Activated CD4-positive, alpha-beta memory T cell treated with anti-CD3 and anti-CD28 coated beads, Interleukin-2, amount 10 ng/mL, durations not matched to agents 7 days and 5 days (primary cell): Measurements from ENCODE around the gene KCNAB1. TPM values are rescaled to one million over a fixed set of nuclear protein-coding genes. Genes with fewer than 3 reads are reported as not detected.
A peak's percentile ranks its signal among the peaks of the same experiment; 100 is the strongest.

ENCODE experiments used
- CTCF ChIA-PET: fragments of 350-600 bp; sonication (Branson Sonifier 250); formaldehyde crosslinking; loops from one replicate; lab custom pipeline; 2021; ENCODE audit warnings: antibody characterized with exemption, inconsistent platforms; lab: Charles Lee
- POLR2A ChIA-PET: fragments of 350-600 bp; sonication (Branson Sonifier 250); formaldehyde crosslinking; loops from one replicate; lab custom pipeline; 2021; ENCODE audit warnings: antibody characterized with exemption; lab: Charles Lee
- DNase-seq: peaks from one replicate; pipeline ENCODE4 v3.0.0-alpha.2; 2020
- H3K27ac Mint-ChIP-seq: one replicate; pipeline ENCODE4 v1.8.0; 2021; ENCODE audit warnings: mild to moderate bottlenecking, mixed read lengths
- H3K27me3 Mint-ChIP-seq: one replicate; pipeline ENCODE4 v1.8.0; 2021; ENCODE audit warnings: mixed read lengths
- H3K36me3 Mint-ChIP-seq: one replicate; pipeline ENCODE4 v1.8.0; 2021; ENCODE audit warnings: low read depth, mixed read lengths
- H3K4me1 Mint-ChIP-seq: one replicate; pipeline ENCODE4 v1.8.0; 2021; ENCODE audit warnings: mixed read lengths
- H3K4me3 Mint-ChIP-seq: one replicate; pipeline ENCODE4 v1.8.0; 2021; ENCODE audit warnings: mild to moderate bottlenecking, mixed read lengths
- H3K9me3 Mint-ChIP-seq: one replicate; pipeline ENCODE4 v1.8.0; 2021; ENCODE audit warnings: mixed read lengths
- total RNA-seq, 2 experiments: library from RNA; stranded (reverse); gene quantifications; one replicate each; pipeline ENCODE4 v1.2.3, GENCODE V29; 2021

KCNAB1 gene
- total RNA-seq, 2 experiments from 2014 or later = not detected

DNA sequence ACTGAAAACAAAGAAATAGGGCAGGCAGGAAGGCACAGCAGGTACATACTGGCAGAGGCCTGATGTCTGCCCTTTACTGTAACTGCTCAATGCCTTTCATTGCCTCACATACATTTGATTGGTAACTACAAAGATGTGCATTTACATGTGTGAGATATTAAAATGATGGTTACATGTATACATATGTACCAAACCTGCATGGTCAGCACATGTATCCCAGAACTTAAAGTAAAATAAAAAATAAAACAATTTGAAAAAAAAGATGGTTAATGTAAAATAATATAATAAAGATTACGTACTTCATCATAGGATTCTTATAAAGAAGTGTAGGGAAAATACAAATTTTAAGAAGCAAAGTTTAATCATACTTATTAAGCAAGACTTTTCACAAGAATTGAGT is 419.4 kb downstream of the KCNAB1 start:
- POLR2A ChIA-PET = no interaction called here

DNA sequence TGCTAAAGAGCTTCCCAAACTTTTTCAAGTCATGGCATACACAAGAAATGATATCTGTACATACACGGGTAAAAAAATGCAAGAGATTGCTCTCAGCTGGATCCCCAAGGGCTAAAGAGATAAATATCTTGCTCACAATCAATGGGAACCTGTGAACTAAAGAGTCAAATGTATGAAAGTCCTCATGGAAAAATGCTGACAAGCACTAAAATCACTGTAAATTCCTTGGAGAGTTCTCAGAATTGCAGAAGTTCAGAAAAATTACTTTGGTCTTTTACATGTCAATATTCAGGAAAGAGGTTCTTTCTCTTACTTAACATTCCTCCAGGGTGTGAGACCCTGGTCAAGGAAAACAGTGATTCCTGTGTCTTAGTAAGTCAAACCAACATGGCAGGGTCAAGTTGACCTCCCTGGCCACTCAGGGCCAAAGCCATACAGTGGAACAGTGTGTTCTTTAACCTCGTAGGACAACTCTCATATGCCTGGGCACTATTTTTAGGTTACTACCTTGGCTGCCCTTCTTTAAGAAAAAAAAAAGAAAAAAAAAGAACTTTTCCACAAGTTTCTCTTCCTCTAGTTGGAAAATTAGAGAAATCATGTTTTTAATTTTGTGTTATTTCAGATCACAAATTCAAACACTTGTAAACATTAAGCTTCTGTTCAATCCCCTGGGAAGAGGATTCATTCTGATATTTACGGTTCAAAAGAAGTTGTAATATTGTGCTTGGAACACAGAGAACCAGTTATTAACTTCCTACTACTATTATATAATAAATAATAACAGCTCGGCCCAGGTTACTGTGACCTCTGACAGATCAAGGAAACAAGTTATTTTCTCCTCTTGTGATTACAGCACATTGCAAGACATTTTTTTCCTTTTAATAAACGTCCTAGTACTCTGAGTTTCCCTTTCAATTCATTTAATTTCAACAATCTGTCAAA is 422.0 kb downstream of the KCNAB1 start:
- Mint-ChIP-seq H3K36me3 (peaks cover 77% of the 10 kb centered on the region), H3K4me3 (no peak overlapping the region), H3K27me3 (no peaks in the 10 kb centered on the region), H3K27ac (no peak overlapping the region), H3K9me3 (no peaks in the 10 kb centered on the region), H3K4me1 (peaks cover 19% of the 10 kb centered on the region)
- POLR2A ChIA-PET = no interaction called here
- DNase-seq = no peak
- CTCF ChIA-PET = interaction anchor here (0.7 to 2.6 kb wide), 8 partner anchors 12 to 546 kb away, joined by 3 to 9 read pairs (median 3); partner anchors contain the start of gene SSR3

More for the DNA sequence above, 419.4 kb downstream of the KCNAB1 start:
- Mint-ChIP-seq H3K27me3 (no peaks in the 10 kb centered on the region), H3K36me3 (peaks cover 57% of the 10 kb centered on the region), H3K4me3 (no peak overlapping the region), H3K27ac (no peak overlapping the region), H3K4me1 (peaks cover 9% of the 10 kb centered on the region), H3K9me3 (no peaks in the 10 kb centered on the region)
- DNase-seq = no peak
- CTCF ChIA-PET = interaction anchor here (0.5 to 1.6 kb wide), 7 partner anchors 7 to 989 kb away, joined by 3 to 11 read pairs (median 4); no protein-coding TSS in a partner anchor

GRCh38 chr3:156543043-156543555 is 422.7 kb downstream of the KCNAB1 start:
- Mint-ChIP-seq H3K4me3 (no peak overlapping the region), H3K9me3 (no peaks in the 10 kb centered on the region), H3K36me3 (peaks cover 82% of the 10 kb centered on the region), H3K4me1 (peaks cover 22% of the 10 kb centered on the region), H3K27ac (no peak overlapping the region), H3K27me3 (no peaks in the 10 kb centered on the region)
- POLR2A ChIA-PET = interaction anchor here (1.3 kb wide), 1 partner anchor 11 kb away, joined by 8 read pairs; the partner anchor contains the start of gene SSR3
- CTCF ChIA-PET = interaction anchor here (0.7 to 2.6 kb wide), 9 partner anchors 11 to 542 kb away, joined by 3 to 11 read pairs (median 3); partner anchors contain the start of gene SSR3
- no peak for DNase-seq

DNA sequence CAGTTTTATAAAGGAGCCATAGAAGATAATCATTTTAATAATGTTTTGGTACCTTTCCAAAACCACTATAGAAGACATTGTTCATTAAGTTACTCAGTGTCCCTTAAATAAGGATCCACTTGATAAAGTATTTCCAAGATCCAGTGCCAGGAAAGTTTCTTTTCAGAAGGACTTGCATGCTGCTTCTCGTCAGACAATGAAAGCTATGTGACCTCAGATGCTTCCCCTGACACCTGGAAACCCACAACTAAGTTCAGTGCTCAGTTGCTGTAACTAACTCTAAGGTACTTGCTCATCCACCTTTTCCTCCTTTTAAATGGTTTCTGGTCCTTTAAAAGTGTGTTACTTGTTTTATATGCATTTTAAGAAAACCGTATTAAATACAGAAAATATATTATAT is 427.3 kb downstream of the KCNAB1 start:
- no peaks in the 10 kb centered on the region for H3K27me3 Mint-ChIP-seq
- no peak overlapping the region for H3K27ac Mint-ChIP-seq
- H3K4me1 Mint-ChIP-seq = peaks cover 54% of the 10 kb centered on the region
- peaks cover 88% of the 10 kb centered on the region for H3K36me3 Mint-ChIP-seq
- DNase-seq = no peak
- CTCF ChIA-PET = interaction anchor here (1.3 to 2.6 kb wide), 2 partner anchors 126 to 590 kb away, joined by 4 to 8 read pairs; no protein-coding TSS in a partner anchor
- POLR2A ChIA-PET = interaction anchor here (0.9 to 2.5 kb wide), 3 partner anchors 126 to 128 kb away, joined by 4 to 12 read pairs (median 6); partner anchors contain the start of gene TIPARP
- no peaks in the 10 kb centered on the region for H3K9me3 Mint-ChIP-seq
- no peak overlapping the region for H3K4me3 Mint-ChIP-seq

GRCh38 chr3:156548041-156548687 is 427.8 kb downstream of the KCNAB1 start:
- Mint-ChIP-seq H3K27me3 (no peaks in the 10 kb centered on the region), H3K9me3 (no peaks in the 10 kb centered on the region), H3K4me3 (no peak overlapping the region), H3K36me3 (peaks cover 89% of the 10 kb centered on the region), H3K27ac (no peak overlapping the region), H3K4me1 (peaks cover 58% of the 10 kb centered on the region)
- ChIA-PET POLR2A (interaction anchor here (1.0 to 2.5 kb wide), 6 partner anchors 13 to 612 kb away, joined by 3 to 12 read pairs (median 4); partner anchors contain the start of gene TIPARP), CTCF (interaction anchor here (1.3 to 2.6 kb wide), 2 partner anchors 125 to 589 kb away, joined by 4 to 8 read pairs; no protein-coding TSS in a partner anchor)
- DNase-seq = no peak

DNA sequence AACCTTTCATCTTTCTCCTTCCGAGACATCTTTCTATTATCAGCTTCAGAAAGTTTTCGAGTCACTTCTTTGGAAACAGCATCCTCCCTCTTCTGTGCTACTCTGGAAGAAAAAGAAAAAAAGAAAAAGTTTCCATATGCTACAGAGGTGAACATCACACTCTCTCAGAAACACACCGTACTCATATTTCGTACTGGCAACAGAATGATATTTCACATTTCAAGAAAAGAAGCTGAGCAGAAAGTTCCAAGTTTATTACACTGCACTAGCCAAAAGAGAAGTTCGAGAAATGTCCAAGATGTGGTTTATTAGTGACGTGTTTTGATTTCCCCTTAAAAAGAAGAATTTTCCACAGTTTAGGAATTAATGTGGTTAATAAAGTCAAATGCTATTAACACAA is 428.5 kb downstream of the KCNAB1 start:
- Mint-ChIP-seq H3K4me3 (no peak overlapping the region), H3K27ac (no peak overlapping the region), H3K27me3 (no peaks in the 10 kb centered on the region), H3K36me3 (peaks cover 89% of the 10 kb centered on the region), H3K4me1 (peaks cover 65% of the 10 kb centered on the region), H3K9me3 (no peaks in the 10 kb centered on the region)
- ChIA-PET CTCF (interaction anchor here (1.2 to 2.6 kb wide), 3 partner anchors 8 to 127 kb away, joined by 4 to 8 read pairs (median 6); no protein-coding TSS in a partner anchor), POLR2A (interaction anchor here (1.0 to 2.5 kb wide), 5 partner anchors 14 to 612 kb away, joined by 3 to 12 read pairs (median 3); partner anchors contain the start of gene TIPARP)
- no peak for DNase-seq

DNA sequence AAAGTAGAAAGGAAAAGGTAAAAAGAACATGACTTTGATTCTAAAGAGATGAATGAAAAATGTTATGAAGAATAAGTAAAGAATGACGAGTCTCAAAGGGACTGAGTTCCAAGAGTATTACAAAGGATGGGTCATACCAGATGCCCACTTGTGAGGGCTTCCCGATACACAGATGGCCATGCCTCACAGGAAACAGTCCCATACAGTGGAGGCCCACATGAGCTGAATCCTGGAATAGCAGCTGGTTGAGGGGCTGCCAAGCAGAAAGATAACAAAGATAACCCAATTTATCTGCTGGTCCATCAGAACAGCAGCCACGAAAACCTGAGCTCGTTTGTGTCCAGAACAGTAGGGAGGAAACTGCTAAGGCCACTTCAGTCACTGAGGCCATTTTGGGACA is 430.9 kb downstream of the KCNAB1 start:
- CTCF ChIA-PET = no interaction called here
- no peak for DNase-seq
- Mint-ChIP-seq H3K4me1 (peaks cover 69% of the 10 kb centered on the region), H3K36me3 (peaks cover 78% of the 10 kb centered on the region), H3K27me3 (no peaks in the 10 kb centered on the region), H3K4me3 (no peak overlapping the region), H3K9me3 (no peaks in the 10 kb centered on the region), H3K27ac (no peak overlapping the region)
- POLR2A ChIA-PET = interaction anchor here (1.1 kb wide), 1 partner anchor 123 kb away, joined by 3 read pairs; the partner anchor contains the start of gene TIPARP

DNA sequence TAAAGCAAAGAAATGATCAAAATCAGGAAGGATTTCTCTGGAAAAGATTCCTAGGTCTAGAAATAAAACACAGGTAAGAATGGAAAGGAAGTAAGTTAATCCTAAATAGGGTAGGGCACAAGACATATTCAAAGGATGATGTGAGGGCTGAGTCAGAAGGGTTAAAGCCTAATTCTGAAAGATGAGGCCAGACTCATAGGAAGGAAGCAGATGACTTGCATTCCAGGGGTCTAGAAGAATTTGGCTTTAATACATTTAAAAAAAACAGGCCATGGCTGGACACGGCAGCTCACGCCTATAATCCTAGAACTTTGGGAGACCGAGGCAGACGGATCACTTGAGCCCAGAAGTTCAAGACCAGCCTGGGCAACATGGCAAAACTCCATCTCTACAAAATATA is 431.4 kb downstream of the KCNAB1 start:
- no peak for DNase-seq
- Mint-ChIP-seq H3K27ac (no peak overlapping the region), H3K36me3 (peaks cover 73% of the 10 kb centered on the region), H3K4me1 (peaks cover 64% of the 10 kb centered on the region), H3K9me3 (no peaks in the 10 kb centered on the region), H3K27me3 (no peaks in the 10 kb centered on the region), H3K4me3 (no peak overlapping the region)
- CTCF ChIA-PET = no interaction called here
- POLR2A ChIA-PET = interaction anchor here (1.1 kb wide), 1 partner anchor 123 kb away, joined by 3 read pairs; the partner anchor contains the start of gene TIPARP

- ChIA-PET POLR2A (interaction anchor here (2.4 to 3.6 kb wide), 3 partner anchors 53 to 622 kb away, joined by 7 to 128 read pairs (median 14); partner anchors contain the start of gene TIPARP), CTCF (interaction anchor here (1.6 to 2.9 kb wide), 4 partner anchors 9 to 583 kb away, joined by 4 to 28 read pairs (median 10); no protein-coding TSS in a partner anchor)
- Mint-ChIP-seq H3K4me1 (peaks cover 56% of the 10 kb centered on the region), H3K36me3 (peaks cover 62% of the 10 kb centered on the region), H3K4me3 (peak overlapping the region; percentile 43), H3K27ac (no peak overlapping the region), H3K9me3 (no peaks in the 10 kb centered on the region), H3K27me3 (no peaks in the 10 kb centered on the region)
- DNase-seq = no peak
These were observed 432.6 kb downstream of the KCNAB1 start for GRCh38 chr3:156552973-156553372.

DNA sequence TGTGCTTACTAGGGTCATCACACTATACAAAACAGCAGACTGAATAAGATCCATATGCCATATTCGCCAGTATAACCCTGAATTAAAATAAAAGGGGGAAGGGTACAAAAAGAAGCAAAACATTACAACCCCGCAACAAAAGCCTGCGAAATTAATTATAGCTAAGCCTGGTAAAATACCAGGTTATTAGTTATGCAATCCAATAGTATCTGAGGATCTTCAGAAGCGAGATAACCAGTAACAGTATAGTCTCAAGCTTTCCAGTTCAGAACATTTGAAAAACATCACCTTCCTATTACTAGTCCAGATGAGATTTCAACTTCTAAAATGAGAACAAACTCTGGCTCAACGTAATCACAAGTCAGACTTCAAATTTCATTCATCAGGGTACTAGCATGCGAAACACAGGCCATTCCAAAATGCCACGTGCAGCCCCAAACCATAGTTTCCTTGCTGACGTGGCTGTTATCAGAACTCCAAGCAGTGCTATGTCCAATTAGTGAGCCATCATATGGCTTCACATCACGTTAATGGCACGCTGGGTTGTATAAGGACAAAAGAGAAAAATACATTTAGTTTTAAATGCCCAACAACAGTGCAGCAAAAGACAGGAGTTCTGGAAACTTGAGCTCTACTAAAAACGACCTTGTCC is 433.5 kb downstream of the KCNAB1 start:
- POLR2A ChIA-PET = interaction anchor here (0.7 to 3.6 kb wide), 33 partner anchors 10 to 621 kb away, joined by 3 to 128 read pairs (median 7); partner anchors contain the start of genes CCNL1 and TIPARP
- CTCF ChIA-PET = interaction anchor here (0.6 to 2.9 kb wide), 23 partner anchors 10 to 622 kb away, joined by 3 to 39 read pairs (median 5); partner anchors contain the start of gene TIPARP

DNA sequence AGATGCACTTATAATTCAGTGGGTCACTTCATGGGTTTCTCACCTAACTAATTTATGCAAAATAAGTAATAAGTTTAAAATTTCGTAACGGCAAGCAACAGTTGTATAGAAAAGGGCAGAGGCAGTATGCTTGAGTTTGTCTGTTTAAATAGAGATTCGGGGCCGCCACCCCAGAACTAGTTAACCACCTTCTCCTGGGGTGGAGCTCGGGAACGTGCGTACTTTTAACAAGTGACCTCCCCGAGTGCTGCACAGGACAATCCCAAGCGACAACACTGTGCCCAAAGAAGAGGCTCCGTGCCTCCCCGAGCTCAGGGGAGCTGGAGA is 434.1 kb downstream of the KCNAB1 start:
- H3K27me3 Mint-ChIP-seq = no peaks in the 10 kb centered on the region
- peaks cover 52% of the 10 kb centered on the region for H3K4me1 Mint-ChIP-seq
- peaks cover 50% of the 10 kb centered on the region for H3K36me3 Mint-ChIP-seq
- no peaks in the 10 kb centered on the region for H3K9me3 Mint-ChIP-seq
- H3K4me3 Mint-ChIP-seq = peak overlapping the region; percentile 96
- DNase-seq = no peak
- H3K27ac Mint-ChIP-seq = peak overlapping the region; percentile 84
- POLR2A ChIA-PET = interaction anchor here (0.7 to 3.6 kb wide), 39 partner anchors 9 to 621 kb away, joined by 3 to 128 read pairs (median 6); partner anchors contain the start of genes CCNL1 and TIPARP
- CTCF ChIA-PET = interaction anchor here (0.7 to 2.9 kb wide), 28 partner anchors 10 to 621 kb away, joined by 3 to 39 read pairs (median 4); partner anchors contain the start of gene TIPARP

More for the DNA sequence above, 433.5 kb downstream of the KCNAB1 start:
- H3K4me1 Mint-ChIP-seq = peaks cover 54% of the 10 kb centered on the region
- H3K27me3 Mint-ChIP-seq = no peaks in the 10 kb centered on the region
- H3K9me3 Mint-ChIP-seq = no peaks in the 10 kb centered on the region
- peak overlapping the region; percentile 84 for H3K27ac Mint-ChIP-seq
- no peak for DNase-seq
- peak overlapping the region; percentile 96 for H3K4me3 Mint-ChIP-seq
- peaks cover 53% of the 10 kb centered on the region for H3K36me3 Mint-ChIP-seq
